ENCODE data around the gene MALT1. TPM values are rescaled to one million over a fixed set of nuclear protein-coding genes. Genes with fewer than 3 reads are reported as not detected.

Gene MALT1
- total and polyA plus RNA-seq, 9 of the 15 experiments (the other 6 are each of a cell fraction or from before 2014, with no cell fraction given): 0.14 to 1.6 (median 0.32) TPM

- no peaks in the 10 kb centered on the region for H3K9me1 ChIP-seq (ENCODE audit: control insufficient read depth, insufficient read depth, low read length)
- intact Hi-C loops (cut with micrococcal nuclease) (no loop called here), in situ Hi-C loops (cut with MboI) (no loop called here)
- no peaks in the 10 kb centered on the region for H3K36me3 ChIP-seq (ENCODE audit: control insufficient read depth, insufficient read depth, low read length)
- H2AFZ ChIP-seq (ENCODE audit: low read depth, low read length): no peak overlapping the region
- TF ChIP-seq PBX2 (CRISPR knock-in tag; IDR thresholded peaks at IDR 0.05; ENCODE audit: low read depth) (no peak), PBX2 (tag; conservative IDR thresholded peaks at IDR 0.05; ENCODE audit: low read depth) (no peak), ZNF449 (CRISPR knock-in tag; IDR thresholded peaks at IDR 0.05) (no peak), SAP30 (IDR thresholded peaks at IDR 0.05; ENCODE audit: borderline replicate concordance, insufficient read depth, low read depth, low read length, poor library complexity, severe bottlenecking) (no peak), ZZZ3 (IDR thresholded peaks at IDR 0.05) (no peak), RHOXF2B (CRISPR knock-in tag; conservative IDR thresholded peaks at IDR 0.05) (no peak), ZNF699 (CRISPR knock-in tag; IDR thresholded peaks at IDR 0.05; ENCODE audit: insufficient replicate concordance) (no peak), ZNF717 (CRISPR knock-in tag; IDR thresholded peaks at IDR 0.05) (no peak)
- no peak for FAIRE-seq
- no peaks in the 10 kb centered on the region for H3K9me3 ChIP-seq (replicated peaks; ENCODE audit: control insufficient read depth, insufficient read depth, low read depth, low read length)
- H3K4me2 ChIP-seq (ENCODE audit: insufficient read depth, low read length): no peak overlapping the region
- BruUV-seq (replicated peaks): no TSS peak
- DNase-seq (ENCODE audit: extremely low read depth in 1 of 4, low spot score in 3 of 4): no peak
- no peaks in the 10 kb centered on the region for H3K79me2 ChIP-seq (ENCODE audit: control insufficient read depth, insufficient read depth, low read length)
- H3K27me3 ChIP-seq (ENCODE audit: control insufficient read depth in 2 of 2, insufficient read depth in 2 of 2, low read length in 2 of 2): no peaks in the 10 kb centered on the region
- H3K9ac ChIP-seq (ENCODE audit: insufficient read depth in 1 of 2, low read depth in 2 of 2, low read length in 2 of 2): no peak overlapping the region
- POLR2A ChIA-PET: no interaction called here
- ATAC-seq: no peak
- H3K4me3 ChIP-seq: no peak overlapping the region
- H3K27ac ChIP-seq (ENCODE audit: extremely low read depth, low read depth, low read length): no peak overlapping the region
- H4K20me1 ChIP-seq (replicated peaks; ENCODE audit: control insufficient read depth, insufficient read depth, low read length): no peaks in the 10 kb centered on the region
- H3K4me1 ChIP-seq (replicated peaks in 1 of 2; ENCODE audit: control insufficient read depth in 2 of 2, insufficient read depth in 2 of 2, low read length in 2 of 2): no peaks in the 10 kb centered on the region
- CTCF ChIA-PET (ENCODE audit: low intra/inter-chr PET ratio): no interaction called here
- WGBS (ENCODE audit: insufficient coverage, low coverage, missing lambda C conversion rate): 3% methylated on average over 2 of the region's 2 CpGs
Observed at GRCh38 chr18:58745914-58746313, 74.6 kb downstream of the MALT1 start.

Measured in K562 (cell line).